ENCODE measurements around the gene DGKE. TPM values are rescaled to one million over a fixed set of nuclear protein-coding genes. Genes with fewer than 3 reads are reported as not detected.

Gene DGKE
- total and polyA plus RNA-seq, 2 donors (not counting 3 experiments of a cell fraction or from before 2014, with no cell fraction given), result 4.9 to 22.9 TPM

- H3K4me3 ChIP-seq (replicated peaks in 1 of 3; ENCODE audit: insufficient read depth in 1 of 3, low read depth in 1 of 3, low read length in 3 of 3), result peak overlapping the region; percentile 19 to 95 (median 79)
- H3K36me3 ChIP-seq (ENCODE audit: control insufficient read depth in 2 of 2, extremely low read depth in 1 of 2, insufficient read depth in 2 of 2, low read length in 2 of 2), result peaks cover 5 to 6% of the 10 kb centered on the region in 2 experiments
- no TSS peak for BruUV-seq (replicated peaks)
- H2AFZ ChIP-seq (ENCODE audit: low read depth, low read length), result no peak overlapping the region
- H4K20me1 ChIP-seq (replicated peaks; ENCODE audit: control insufficient read depth, extremely low read depth, insufficient read depth, low read length), result no peaks in the 10 kb centered on the region
- H3K9me1 ChIP-seq (replicated peaks; ENCODE audit: control insufficient read depth, extremely low read depth, insufficient read depth, low read length), result no peaks in the 10 kb centered on the region
- H3K4me1 ChIP-seq (ENCODE audit: control insufficient read depth, extremely low read depth, insufficient read depth, low read length), result peaks cover 33% of the 10 kb centered on the region
- dilution Hi-C loops (cut with MboI; ENCODE audit: extremely low pct_ligation_motif_present, low sequenced_read_pairs), result no loop called here
- DNase-seq (ENCODE audit: low read depth, low spot score) (peak; percentile 21), FAIRE-seq (no peak)
- H3K27me3 ChIP-seq (ENCODE audit: control insufficient read depth in 2 of 2, insufficient read depth in 2 of 2, low read length in 2 of 2), result no peaks in the 10 kb centered on the region
- TF ChIP-seq POLR2AphosphoS5 (IDR thresholded peaks at IDR 0.05; ENCODE audit: insufficient read depth, low read depth, low read length) (no peak), GATA2 (IDR thresholded peaks at IDR 0.05; ENCODE audit: insufficient read depth, insufficient read length, low read depth, low read length) (no peak), FOS (IDR thresholded peaks at IDR 0.05; ENCODE audit: borderline replicate concordance, insufficient read depth, low read length) (no peak), CTCF (IDR thresholded peaks at IDR 0.05; ENCODE audit: extremely low read depth in 1 of 2, insufficient read depth in 1 of 2, low read depth in 1 of 2, low read length in 2 of 2) (no peak), MYC (IDR thresholded peaks at IDR 0.05; ENCODE audit: low read depth, low read length) (no peak), MAX (IDR thresholded peaks at IDR 0.05; ENCODE audit: insufficient read depth, insufficient read length) (no peak), JUN (IDR thresholded peaks at IDR 0.05; ENCODE audit: borderline replicate concordance, insufficient read depth, insufficient read length, low read depth) (no peak)
- H3K9ac ChIP-seq (replicated peaks; ENCODE audit: extremely low read depth, insufficient read depth, low read length), result peak overlapping the region; percentile 97
- POLR2A ChIA-PET, result no interaction called here
- H3K27ac ChIP-seq (ENCODE audit: insufficient read depth, low read depth, low read length), result peak overlapping the region; percentile 41
- intact Hi-C loops (cut with micrococcal nuclease), result no loop called here
- CTCF ChIA-PET, result interaction anchor here (1.2 to 2.0 kb wide), 4 partner anchors 27 to 132 kb away, joined by 3 to 8 read pairs (median 6); no protein-coding TSS in a partner anchor
- no peaks in the 10 kb centered on the region for H3K9me3 ChIP-seq (replicated peaks; ENCODE audit: control insufficient read depth, insufficient read depth, low read length)
- H3K79me2 ChIP-seq (ENCODE audit: control insufficient read depth, insufficient read depth, low read length), result peaks cover 47% of the 10 kb centered on the region
- peak overlapping the region; percentile 80 for H3K4me2 ChIP-seq (ENCODE audit: insufficient read depth, low read length)
Measured at GRCh38 chr17:56913000-56913311, 79.0 kb downstream of the DGKE start.

All from endothelial cell of umbilical vein (primary cell).